HTERT RPE-1 (cell line): ENCODE data around the gene HOXC12.

Experiments
- in situ Hi-C: fragments of 300-500 bp; cut with MboI; formaldehyde crosslinking; loops from 4 replicates; pipeline ENCODE4 v1.14.3; 2020; ENCODE audit warnings: low sequenced_read_pairs

Gene HOXC12

GRCh38 chr12:53955776-53956250, 1.1 kb downstream of the HOXC12 start:
- in situ Hi-C loops = no loop called here

GRCh38 chr12:53956251-53956887, 1.7 kb downstream of the HOXC12 start:
- in situ Hi-C loops = no loop called here

- in situ Hi-C loops = no loop called here
These were observed 2.3 kb downstream of the HOXC12 start for GRCh38 chr12:53956914-53957536.

- in situ Hi-C loops = no loop called here
These were observed 3.4 kb downstream of the HOXC12 start for GRCh38 chr12:53958128-53958527.

- in situ Hi-C loops = no loop called here
These were observed 4.6 kb downstream of the HOXC12 start for GRCh38 chr12:53959314-53959713.

GRCh38 chr12:53960187-53961024, 5.7 kb downstream of the HOXC12 start:
- in situ Hi-C loops = no loop called here

- in situ Hi-C loops = no loop called here
These were observed 6.5 kb downstream of the HOXC12 start for GRCh38 chr12:53961025-53961761.

- in situ Hi-C loops = no loop called here
These were observed 8.3 kb downstream of the HOXC12 start for GRCh38 chr12:53963005-53963404.

GRCh38 chr12:53963434-53964314, 9.0 kb downstream of the HOXC12 start:
- in situ Hi-C loops = no loop called here

- in situ Hi-C loops = no loop called here
These were observed 9.6 kb downstream of the HOXC12 start for GRCh38 chr12:53964315-53964713.

- in situ Hi-C loops = no loop called here
These were observed 10.8 kb downstream of the HOXC12 start for GRCh38 chr12:53965281-53966084.

GRCh38 chr12:53966085-53966384, 11.3 kb downstream of the HOXC12 start:
- in situ Hi-C loops = no loop called here

- in situ Hi-C loops = no loop called here
These were observed 11.9 kb downstream of the HOXC12 start for GRCh38 chr12:53966385-53967133.

- in situ Hi-C loops = no loop called here
These were observed 12.8 kb downstream of the HOXC12 start for GRCh38 chr12:53967421-53967925.

- in situ Hi-C loops = no loop called here
These were observed 13.8 kb downstream of the HOXC12 start for GRCh38 chr12:53968214-53969127.

GRCh38 chr12:53969588-53970259, 15.0 kb downstream of the HOXC12 start:
- in situ Hi-C loops = no loop called here

- in situ Hi-C loops = no loop called here
These were observed 15.7 kb downstream of the HOXC12 start for GRCh38 chr12:53970451-53970850.
